Activated CD8-positive, alpha-beta T cell treated with anti-CD3 and anti-CD28 coated beads for 36 hours (primary cell): ENCODE results near the gene ZNF496. TPM values are rescaled to one million over a fixed set of nuclear protein-coding genes. Genes with fewer than 3 reads are reported as not detected.
A peak's percentile ranks its signal among the peaks of the same experiment; 100 is the strongest.

Experiments
- ATAC-seq: fragments of 200-7000 bp; cut with Tn5 transposase; one replicate; pipeline ENCODE4 v1.10.0; 2021; ENCODE audit warnings: mild to moderate bottlenecking, moderate library complexity
- CTCF ChIA-PET: fragments of 350-600 bp; sonication (Branson Sonifier 250); formaldehyde crosslinking; loops from one replicate; lab custom pipeline; 2021; ENCODE audit warnings: antibody characterized with exemption; lab: Charles Lee
- POLR2A ChIA-PET: fragments of 350-600 bp; sonication (Branson Sonifier 250); formaldehyde crosslinking; loops from one replicate; lab custom pipeline; 2021; ENCODE audit warnings: antibody characterized with exemption; lab: Charles Lee
- DNase-seq: peaks from one replicate; pipeline ENCODE4 v3.0.0-alpha.2; 2020
- H3K27ac Mint-ChIP-seq: one replicate; pipeline ENCODE4 v1.8.0; 2021; ENCODE audit warnings: mild to moderate bottlenecking, mixed read lengths
- H3K27me3 Mint-ChIP-seq: one replicate; pipeline ENCODE4 v1.8.0; 2021; ENCODE audit warnings: mixed read lengths
- H3K36me3 Mint-ChIP-seq: one replicate; pipeline ENCODE4 v1.8.0; 2021; ENCODE audit warnings: low read depth, mixed read lengths
- H3K4me1 Mint-ChIP-seq: one replicate; pipeline ENCODE4 v1.8.0; 2021; ENCODE audit warnings: low read depth, mixed read lengths
- H3K4me3 Mint-ChIP-seq: one replicate; pipeline ENCODE4 v1.8.0; 2021; ENCODE audit warnings: mild to moderate bottlenecking, moderate library complexity, mixed read lengths
- H3K9me3 Mint-ChIP-seq: one replicate; pipeline ENCODE4 v1.8.0; 2021; ENCODE audit warnings: mixed read lengths
- CTCF ChIP-seq: fragments of 200-600 bp; IDR thresholded peaks from one replicate; pipeline ENCODE4 v1.8.0; 2022; ENCODE audit warnings: antibody characterized with exemption, mild to moderate bottlenecking
- intact Hi-C: fragments of 100-400 bp; cut with micrococcal nuclease; formaldehyde crosslinking; loops from one replicate; pipeline ENCODE4 v1.10.0; 2022
- total RNA-seq, 2 experiments: library from RNA; stranded (reverse); gene quantifications; one replicate each; pipeline ENCODE4 v1.2.3, GENCODE V29; 2021

The ZNF496 gene
- total RNA-seq, 2 experiments from 2014 or later = 27.5 to 28.0 TPM

- TF ChIP-seq CTCF = no peak
- POLR2A ChIA-PET = no interaction called here
- Mint-ChIP-seq H3K27me3 (no peaks in the 10 kb centered on the region), H3K4me1 (peaks cover 2% of the 10 kb centered on the region), H3K9me3 (no peaks in the 10 kb centered on the region), H3K36me3 (peaks cover 63% of the 10 kb centered on the region), H3K4me3 (no peak overlapping the region), H3K27ac (peak overlapping the region; percentile 5)
- CTCF ChIA-PET = no interaction called here
- DNase-seq = no peak
- intact Hi-C loops = no loop called here
- no peak for ATAC-seq
These were observed 27.6 kb downstream of the ZNF496 start for GRCh38 chr1:247304031-247304430.

GRCh38 chr1:247303216-247303615, 28.5 kb downstream of the ZNF496 start:
- intact Hi-C loops = no loop called here
- no peak for DNase-seq
- H3K27me3 Mint-ChIP-seq = no peaks in the 10 kb centered on the region
- H3K4me3 Mint-ChIP-seq = no peak overlapping the region
- POLR2A ChIA-PET = no interaction called here
- no peak for ATAC-seq
- H3K36me3 Mint-ChIP-seq = peaks cover 57% of the 10 kb centered on the region
- no peak for TF ChIP-seq CTCF
- no peaks in the 10 kb centered on the region for H3K9me3 Mint-ChIP-seq
- CTCF ChIA-PET = no interaction called here
- H3K27ac Mint-ChIP-seq = no peak overlapping the region
- peaks cover 8% of the 10 kb centered on the region for H3K4me1 Mint-ChIP-seq

GRCh38 chr1:247301176-247301540, 30.5 kb downstream of the ZNF496 start:
- ChIA-PET POLR2A (no interaction called here), CTCF (no interaction called here)
- H3K27me3 Mint-ChIP-seq = no peaks in the 10 kb centered on the region
- ATAC-seq (no peak), DNase-seq (no peak)
- H3K4me3 Mint-ChIP-seq = no peak overlapping the region
- no peaks in the 10 kb centered on the region for H3K9me3 Mint-ChIP-seq
- peaks cover 17% of the 10 kb centered on the region for H3K4me1 Mint-ChIP-seq
- peaks cover 44% of the 10 kb centered on the region for H3K36me3 Mint-ChIP-seq
- no peak overlapping the region for H3K27ac Mint-ChIP-seq
- intact Hi-C loops = no loop called here
- TF ChIP-seq CTCF = no peak

DNA sequence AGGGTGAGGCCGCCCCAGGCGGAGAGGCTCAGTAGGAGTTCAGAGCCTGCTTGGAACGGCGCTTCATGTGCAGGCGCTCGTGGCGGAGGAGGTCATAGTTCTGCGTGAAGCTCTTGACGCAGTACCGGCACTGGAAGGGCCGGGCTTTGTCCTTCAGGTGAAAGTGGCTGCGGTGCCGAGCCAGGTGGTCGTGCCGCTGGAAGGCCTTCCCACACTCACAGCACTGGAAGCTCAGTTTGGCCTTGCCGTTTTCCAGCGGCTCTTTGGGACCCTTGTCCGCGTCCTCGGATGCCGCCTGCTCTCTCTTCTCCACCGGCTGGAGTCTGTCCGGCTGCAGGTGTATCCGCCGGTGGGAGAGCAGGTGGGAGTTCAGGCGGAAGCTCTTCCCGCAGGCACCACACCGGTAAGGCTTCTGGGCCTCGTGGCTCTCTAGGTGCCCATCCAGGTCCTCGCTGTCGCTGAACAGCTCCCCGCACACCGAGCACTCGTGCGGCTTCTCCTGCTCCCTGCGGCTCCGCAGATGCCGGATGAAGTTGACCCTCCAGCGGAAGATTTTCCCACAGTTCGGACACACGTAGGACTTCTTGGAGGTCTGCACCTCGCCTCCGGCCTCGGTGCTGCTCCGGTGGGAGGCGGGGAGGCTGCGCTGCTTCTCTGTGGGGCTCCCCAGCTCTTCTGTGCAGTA, 31.0 kb downstream of the ZNF496 start:
- Mint-ChIP-seq H3K27ac (no peak overlapping the region), H3K9me3 (no peaks in the 10 kb centered on the region), H3K27me3 (no peaks in the 10 kb centered on the region), H3K4me3 (no peak overlapping the region), H3K4me1 (peaks cover 17% of the 10 kb centered on the region), H3K36me3 (peaks cover 41% of the 10 kb centered on the region)
- CTCF ChIA-PET = interaction anchor here (1.2 kb wide), 1 partner anchor 72 kb away, joined by 4 read pairs; no protein-coding TSS in a partner anchor
- intact Hi-C loops = no loop called here
- POLR2A ChIA-PET = no interaction called here
- ATAC-seq (no peak), DNase-seq (no peak)
- no peak for TF ChIP-seq CTCF

DNA sequence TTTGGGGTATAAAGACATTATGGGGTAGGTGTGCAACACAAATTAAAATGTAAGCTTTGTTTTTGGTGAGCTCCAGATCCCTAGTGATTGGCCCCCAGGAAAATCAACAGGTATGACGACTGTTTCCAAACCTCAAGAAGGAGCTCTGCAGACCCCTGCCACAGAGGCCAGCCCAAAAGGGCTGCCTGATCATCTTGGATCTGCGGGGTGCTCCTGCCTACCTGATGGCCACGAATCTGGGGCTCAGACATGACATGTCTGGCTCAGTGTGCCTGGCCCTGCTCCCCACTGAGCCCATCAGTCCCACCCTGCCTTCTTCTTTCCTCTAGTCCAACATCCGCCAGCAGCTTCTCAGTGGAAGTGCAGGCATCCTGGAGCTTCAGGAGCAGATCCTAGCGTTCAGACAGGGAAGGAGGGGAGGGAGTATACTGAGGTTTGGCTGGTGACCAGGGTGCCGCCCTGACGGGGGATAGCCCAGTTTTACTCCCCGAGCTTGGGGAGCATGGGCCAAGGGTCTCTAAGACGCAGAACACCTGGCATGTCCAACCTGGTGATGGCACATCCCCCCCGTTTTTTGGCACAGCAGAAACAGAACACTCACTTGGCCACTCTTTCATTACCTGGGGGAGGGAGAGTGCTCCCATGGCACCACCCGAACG, 31.8 kb downstream of the ZNF496 start:
- ChIA-PET CTCF (interaction anchor here (1.2 kb wide), 1 partner anchor 73 kb away, joined by 4 read pairs; no protein-coding TSS in a partner anchor), POLR2A (no interaction called here)
- H3K27me3 Mint-ChIP-seq = no peaks in the 10 kb centered on the region
- ATAC-seq (no peak), DNase-seq (no peak)
- no peaks in the 10 kb centered on the region for H3K9me3 Mint-ChIP-seq
- H3K4me1 Mint-ChIP-seq = peaks cover 17% of the 10 kb centered on the region
- peaks cover 37% of the 10 kb centered on the region for H3K36me3 Mint-ChIP-seq
- no peak overlapping the region for H3K27ac Mint-ChIP-seq
- TF ChIP-seq CTCF = no peak
- no peak overlapping the region for H3K4me3 Mint-ChIP-seq
- intact Hi-C loops = no loop called here
